ENCODE measurements around the gene ZNF883.
A peak's percentile ranks its signal among the peaks of the same experiment; 100 is the strongest.
"Not testable (repeated sequence)": the region's sequence is repeated elsewhere in the genome, so short reads cannot be mapped to it uniquely, and the experiment has no call there.

ZNF883 gene

GRCh38 chr9:113011911-113012381 lies at the start of gene ZNF883:
TSS of gene ZNF883 (minus strand) at chr9:113012192.
- DNase-seq: peak; percentile 87

- DNase-seq: not testable (repeated sequence)
Observed at GRCh38 chr9:113061072-113061850, 49.3 kb upstream of the ZNF883 start.

- not testable (repeated sequence) for DNase-seq
Observed at GRCh38 chr9:113059581-113060284, 47.7 kb upstream of the ZNF883 start.

GRCh38 chr9:113057193-113057592 lies 45.2 kb upstream of the ZNF883 start:
- no peak for DNase-seq

- peak; percentile 96 for DNase-seq
Observed at GRCh38 chr9:113056191-113057106, 44.5 kb upstream of the ZNF883 start, which contains the start of gene ZFP37. TSS of gene ZFP37 (minus strand) at chr9:113056724. CDS start at chr9:113056688, 36 bp downstream.

GRCh38 chr9:113042884-113043657 lies 31.1 kb upstream of the ZNF883 start:
- DNase-seq: no peak

- DNase-seq: no peak
Observed at GRCh38 chr9:113026200-113026599, 14.2 kb upstream of the ZNF883 start.

- DNase-seq: no peak
Observed at GRCh38 chr9:113018247-113018646, 6.3 kb upstream of the ZNF883 start.

GRCh38 chr9:113012492-113012891 lies 500 bp upstream of the ZNF883 start:
- no peak for DNase-seq

GRCh38 chr9:113005777-113006176 lies 6.2 kb downstream of the ZNF883 start:
- no peak for DNase-seq

GRCh38 chr9:112997236-112997941 lies 14.6 kb downstream of the ZNF883 start:
- DNase-seq: no peak

- DNase-seq: no peak
Observed at GRCh38 chr9:112971415-112971814, 40.6 kb downstream of the ZNF883 start.

GRCh38 chr9:112970939-112971338 lies 41.1 kb downstream of the ZNF883 start:
- no peak for DNase-seq

- DNase-seq: no peak
Observed at GRCh38 chr9:112969730-112970129, 42.3 kb downstream of the ZNF883 start.

GRCh38 chr9:112955550-112955949 lies 56.4 kb downstream of the ZNF883 start:
- DNase-seq: no peak

GRCh38 chr9:112945620-112946208 lies 66.3 kb downstream of the ZNF883 start:
- no peak for DNase-seq

GRCh38 chr9:112939418-112939817 lies 72.6 kb downstream of the ZNF883 start:
- DNase-seq: no peak

GRCh38 chr9:112933696-112934095 lies 78.3 kb downstream of the ZNF883 start:
- no peak for DNase-seq

- no peak for DNase-seq
Observed at GRCh38 chr9:112925058-112925641, 86.8 kb downstream of the ZNF883 start.

GRCh38 chr9:112921549-112921948 lies 90.4 kb downstream of the ZNF883 start:
- DNase-seq: no peak

- DNase-seq: no peak
Observed at GRCh38 chr9:112917987-112918362, 94.0 kb downstream of the ZNF883 start.
